Stomach smooth muscle (tissue), 2 donors: ENCODE measurements around the gene REXO1.

Experiments used
- H3K27ac ChIP-seq: one replicate; pipeline ENCODE4 v1.7.0; 2013; ENCODE audit warnings: mild to moderate bottlenecking, low read length, inconsistent platforms
- H3K27me3 ChIP-seq, 2 donors: one replicate each; pipeline ENCODE4 v1.7.0; 2013; ENCODE audit warnings: low read length in 2 of 2; ENCODE audit not compliant: insufficient read depth in 2 of 2, control insufficient read depth in 1 of 2
- H3K36me3 ChIP-seq, 2 donors: one replicate each; pipeline ENCODE4 v1.7.0; 2013; ENCODE audit warnings: low read length in 2 of 2; ENCODE audit not compliant: control insufficient read depth in 2 of 2, insufficient read depth in 2 of 2
- H3K4me1 ChIP-seq: one replicate; pipeline ENCODE4 v1.7.0; 2013; ENCODE audit warnings: low read length; ENCODE audit not compliant: control insufficient read depth, insufficient read depth
- H3K4me3 ChIP-seq, 2 donors: one replicate each; pipeline ENCODE4 v1.7.0; 2013; ENCODE audit warnings: low read length in 2 of 2
- H3K9ac ChIP-seq, 2 donors: one replicate each; pipeline ENCODE4 v1.7.0; 2013; ENCODE audit warnings: low read length in 2 of 2, mild to moderate bottlenecking in 1 of 2
- H3K9me3 ChIP-seq, 2 donors: one replicate each; pipeline ENCODE4 v1.7.0; 2013; ENCODE audit warnings: low read length in 2 of 2; ENCODE audit not compliant: control insufficient read depth in 2 of 2
- donor health status: healthy.
- donor health status: Pancreatic carcinoma.

REXO1 gene

DNA sequence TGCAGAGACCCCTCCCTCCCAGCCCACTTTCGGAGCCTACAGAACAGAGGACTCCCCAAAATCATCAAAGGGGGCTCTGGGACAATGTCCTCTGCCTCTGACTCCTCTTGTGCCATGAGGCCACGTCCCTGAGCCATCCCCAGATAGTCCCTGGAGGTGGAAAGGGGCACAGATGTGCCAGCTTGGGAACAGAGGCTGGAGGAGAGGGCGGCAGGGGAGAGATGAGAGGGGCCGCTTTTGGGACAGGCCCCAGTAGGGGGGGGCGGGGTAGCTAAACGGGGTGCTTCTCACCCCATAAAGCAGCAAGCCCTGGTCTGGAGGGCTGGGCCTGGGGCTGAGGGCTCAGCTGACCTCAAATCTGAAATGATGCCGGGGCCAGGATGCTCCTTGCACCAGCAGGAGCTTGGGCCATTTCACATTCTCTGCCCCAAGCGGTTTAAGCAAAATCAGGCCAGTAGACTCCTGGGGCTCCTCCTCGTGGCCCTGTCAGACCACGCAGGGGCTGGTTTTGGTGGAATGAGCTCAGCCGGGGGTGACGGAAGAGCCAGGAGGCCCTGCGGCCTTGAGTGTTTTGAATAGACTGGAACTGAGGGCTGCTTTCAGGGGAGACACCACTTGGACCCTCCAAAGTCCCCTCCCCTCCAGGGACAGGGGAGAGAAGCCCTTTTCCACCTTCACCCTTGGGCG, 67.9 kb downstream of the REXO1 start:
- no peak overlapping the region for H3K27ac ChIP-seq
- H3K27me3 ChIP-seq: peaks cover 57 to 68% of the 10 kb centered on the region in 2 donors
- H3K9ac ChIP-seq: no peak overlapping the region
- H3K9me3 ChIP-seq: peaks cover 7 to 13% of the 10 kb centered on the region in 2 donors
- H3K4me3 ChIP-seq: no peak overlapping the region
- no peaks in the 10 kb centered on the region for H3K4me1 ChIP-seq
- no peaks in the 10 kb centered on the region for H3K36me3 ChIP-seq

- no peaks in the 10 kb centered on the region for H3K36me3 ChIP-seq
- H3K4me3 ChIP-seq: no peak overlapping the region
- H3K9me3 ChIP-seq: peaks cover 7 to 16% of the 10 kb centered on the region in 2 donors
- no peaks in the 10 kb centered on the region for H3K4me1 ChIP-seq
- H3K9ac ChIP-seq: no peak overlapping the region
- H3K27me3 ChIP-seq: peaks cover 60 to 77% of the 10 kb centered on the region in 2 donors
- no peak overlapping the region for H3K27ac ChIP-seq
These were observed 68.7 kb downstream of the REXO1 start for GRCh38 chr19:1779574-1779973.

- no peak overlapping the region for H3K9ac ChIP-seq
- H3K27ac ChIP-seq: no peak overlapping the region
- no peak overlapping the region for H3K4me3 ChIP-seq
- H3K27me3 ChIP-seq: peaks cover 57 to 79% of the 10 kb centered on the region in 2 donors
- H3K36me3 ChIP-seq: no peaks in the 10 kb centered on the region
- H3K4me1 ChIP-seq: no peaks in the 10 kb centered on the region
- H3K9me3 ChIP-seq: peaks cover 7 to 11% of the 10 kb centered on the region in 2 donors
These were observed 71.1 kb downstream of the REXO1 start for GRCh38 chr19:1777149-1777548.

- H3K36me3 ChIP-seq: no peaks in the 10 kb centered on the region
- peaks cover 53 to 75% of the 10 kb centered on the region in 2 donors for H3K27me3 ChIP-seq
- H3K9me3 ChIP-seq: peaks cover 3 to 6% of the 10 kb centered on the region in 2 donors
- no peak overlapping the region for H3K4me3 ChIP-seq
- no peak overlapping the region for H3K27ac ChIP-seq
- H3K4me1 ChIP-seq: no peaks in the 10 kb centered on the region
- H3K9ac ChIP-seq: no peak overlapping the region
These were observed 71.6 kb downstream of the REXO1 start for GRCh38 chr19:1776606-1777147.

DNA sequence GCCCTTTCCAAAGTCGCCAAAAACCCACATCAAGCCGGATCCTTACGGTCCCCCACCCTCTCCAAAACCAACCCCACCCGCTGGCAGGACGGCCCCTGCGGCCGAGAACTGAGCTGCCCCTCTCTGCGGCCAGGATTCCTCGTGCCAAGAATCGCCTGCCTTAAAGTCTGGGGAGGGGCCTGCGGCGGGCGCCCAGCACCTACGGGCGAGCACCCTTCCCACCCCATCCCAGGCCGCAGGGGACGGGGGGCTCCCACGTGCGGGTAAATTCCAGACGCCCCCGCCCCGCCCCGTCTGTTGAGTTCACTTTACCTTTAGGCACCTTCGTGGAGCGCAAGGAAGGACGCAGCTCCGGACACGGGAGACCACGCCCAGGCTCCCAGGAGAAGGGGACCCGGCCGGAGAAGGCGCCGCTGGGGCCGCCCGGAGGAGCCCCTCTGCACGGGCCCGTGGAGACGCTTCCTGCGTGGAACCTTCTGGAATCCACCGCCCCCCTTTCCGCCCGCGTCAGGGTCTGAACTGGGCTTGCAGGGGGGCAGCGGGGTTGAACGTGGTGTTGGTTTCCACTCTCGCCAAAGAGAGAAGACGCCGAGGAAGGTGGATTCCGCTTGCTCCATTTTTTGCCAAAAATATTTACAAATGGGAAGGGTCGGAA, 72.2 kb downstream of the REXO1 start:
- no peaks in the 10 kb centered on the region for H3K4me1 ChIP-seq
- H3K27ac ChIP-seq: no peak overlapping the region
- no peaks in the 10 kb centered on the region for H3K36me3 ChIP-seq
- H3K27me3 ChIP-seq: peaks cover 54 to 71% of the 10 kb centered on the region in 2 donors
- H3K9me3 ChIP-seq: peaks cover 0 to 9% of the 10 kb centered on the region in 2 donors
- no peak overlapping the region for H3K4me3 ChIP-seq
- H3K9ac ChIP-seq: no peak overlapping the region

DNA sequence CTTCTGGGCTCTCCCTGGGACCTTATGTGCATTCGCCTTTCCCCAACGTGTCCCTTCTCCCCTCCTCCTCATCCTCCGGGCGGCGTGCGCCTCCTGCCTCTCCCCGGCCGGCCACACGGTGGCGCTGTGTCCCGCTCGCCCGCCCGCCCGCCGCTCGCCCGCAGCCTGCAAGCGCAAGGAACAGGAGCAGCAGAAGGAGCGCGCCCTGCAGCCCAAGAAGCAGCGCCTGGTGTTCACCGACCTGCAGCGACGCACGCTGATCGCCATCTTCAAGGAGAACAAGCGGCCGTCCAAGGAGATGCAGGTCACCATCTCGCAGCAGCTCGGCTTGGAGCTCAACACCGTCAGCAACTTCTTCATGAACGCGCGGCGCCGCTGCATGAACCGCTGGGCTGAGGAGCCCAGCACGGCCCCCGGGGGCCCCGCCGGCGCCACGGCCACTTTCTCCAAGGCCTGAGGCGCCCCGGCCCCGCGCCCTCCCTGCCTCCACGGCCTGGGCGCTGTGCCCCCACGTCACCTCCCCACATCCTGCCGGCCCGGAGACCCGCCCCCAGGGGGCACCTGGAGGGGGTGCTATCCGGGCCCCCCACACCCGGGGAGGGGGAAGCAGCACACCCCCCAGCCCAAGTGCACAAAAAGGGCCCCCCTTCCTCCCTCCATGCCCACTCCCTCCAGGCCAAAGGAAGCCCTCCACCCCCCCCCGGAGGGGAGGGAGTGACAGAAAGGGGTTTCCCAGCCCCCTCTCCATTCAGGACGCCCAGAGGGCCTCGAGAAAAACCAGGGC, 73.1 kb downstream of the REXO1 start:
- no peaks in the 10 kb centered on the region for H3K36me3 ChIP-seq
- H3K4me1 ChIP-seq: no peaks in the 10 kb centered on the region
- no peak overlapping the region for H3K9ac ChIP-seq
- H3K27me3 ChIP-seq: peaks cover 47 to 67% of the 10 kb centered on the region in 2 donors
- no peak overlapping the region for H3K4me3 ChIP-seq
- peaks cover 7 to 18% of the 10 kb centered on the region in 2 donors for H3K9me3 ChIP-seq
- no peak overlapping the region for H3K27ac ChIP-seq

- H3K27me3 ChIP-seq: peaks cover 51 to 71% of the 10 kb centered on the region in 2 donors
- no peak overlapping the region for H3K9ac ChIP-seq
- no peak overlapping the region for H3K27ac ChIP-seq
- H3K9me3 ChIP-seq: peaks cover 7 to 19% of the 10 kb centered on the region in 2 donors
- H3K36me3 ChIP-seq: no peaks in the 10 kb centered on the region
- no peaks in the 10 kb centered on the region for H3K4me1 ChIP-seq
- H3K4me3 ChIP-seq: no peak overlapping the region
These were observed 75.1 kb downstream of the REXO1 start for GRCh38 chr19:1773184-1773583.

- no peak overlapping the region for H3K9ac ChIP-seq
- H3K27ac ChIP-seq: no peak overlapping the region
- H3K4me3 ChIP-seq: no peak overlapping the region
- peaks cover 55 to 74% of the 10 kb centered on the region in 2 donors for H3K27me3 ChIP-seq
- H3K36me3 ChIP-seq: no peaks in the 10 kb centered on the region
- H3K4me1 ChIP-seq: no peaks in the 10 kb centered on the region
- H3K9me3 ChIP-seq: peaks cover 7 to 19% of the 10 kb centered on the region in 2 donors
These were observed 77.3 kb downstream of the REXO1 start for GRCh38 chr19:1770866-1771576.

- Histone ChIP-seq H3K9me3 (peaks cover 7 to 17% of the 10 kb centered on the region in 2 donors), H3K4me1 (no peaks in the 10 kb centered on the region), H3K9ac (no peak overlapping the region), H3K36me3 (no peaks in the 10 kb centered on the region), H3K27ac (no peak overlapping the region), H3K27me3 (peaks cover 62 to 74% of the 10 kb centered on the region in 2 donors), H3K4me3 (no peak overlapping the region)
These were observed 78.7 kb downstream of the REXO1 start for GRCh38 chr19:1769645-1769985.
